ENCODE results near the gene DNASE2B.
"Not testable (repeated sequence)": the region's sequence is repeated elsewhere in the genome, so short reads cannot be mapped to it uniquely, and the experiment has no call there.

Gene DNASE2B

GRCh38 chr1:84434081-84434769 is 35.9 kb downstream of the DNASE2B start:
- no peak overlapping the region for H3K4me3 ChIP-seq (ENCODE audit: low read depth, low read length)
- TF ChIP-seq CTCF (IDR thresholded peaks at IDR 0.05; ENCODE audit: low read depth, low read length) (no peak), MYC (IDR thresholded peaks at IDR 0.05; ENCODE audit: low read depth, low read length) (no peak), POLR2A (IDR thresholded peaks at IDR 0.05; ENCODE audit: extremely low read depth, insufficient read length) (no peak)
- TF ChIP-seq, protein P1, sequence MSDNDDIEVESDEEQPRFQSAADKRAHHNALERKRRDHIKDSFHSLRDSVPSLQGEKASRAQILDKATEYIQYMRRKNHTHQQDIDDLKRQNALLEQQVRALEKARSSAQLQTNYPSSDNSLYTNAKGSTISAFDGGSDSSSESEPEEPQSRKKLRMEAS (IDR thresholded peaks at IDR 0.05; ENCODE audit: low read depth, low read length), result no peak
- no peak for DNase-seq (ENCODE audit: low read depth)

GRCh38 chr1:84434801-84435549 is 36.7 kb downstream of the DNASE2B start:
- no peak for TF ChIP-seq MYC (IDR thresholded peaks at IDR 0.05; ENCODE audit: low read depth, low read length)
- TF ChIP-seq POLR2A (IDR thresholded peaks at IDR 0.05; ENCODE audit: extremely low read depth, insufficient read length), result no peak
- TF ChIP-seq, protein P1 (IDR thresholded peaks at IDR 0.05; ENCODE audit: low read depth, low read length), result no peak
- no peak for TF ChIP-seq CTCF (IDR thresholded peaks at IDR 0.05; ENCODE audit: low read depth, low read length)
- H3K4me3 ChIP-seq (ENCODE audit: low read depth, low read length), result no peak overlapping the region
- DNase-seq (ENCODE audit: low read depth), result peak; percentile 9

DNA sequence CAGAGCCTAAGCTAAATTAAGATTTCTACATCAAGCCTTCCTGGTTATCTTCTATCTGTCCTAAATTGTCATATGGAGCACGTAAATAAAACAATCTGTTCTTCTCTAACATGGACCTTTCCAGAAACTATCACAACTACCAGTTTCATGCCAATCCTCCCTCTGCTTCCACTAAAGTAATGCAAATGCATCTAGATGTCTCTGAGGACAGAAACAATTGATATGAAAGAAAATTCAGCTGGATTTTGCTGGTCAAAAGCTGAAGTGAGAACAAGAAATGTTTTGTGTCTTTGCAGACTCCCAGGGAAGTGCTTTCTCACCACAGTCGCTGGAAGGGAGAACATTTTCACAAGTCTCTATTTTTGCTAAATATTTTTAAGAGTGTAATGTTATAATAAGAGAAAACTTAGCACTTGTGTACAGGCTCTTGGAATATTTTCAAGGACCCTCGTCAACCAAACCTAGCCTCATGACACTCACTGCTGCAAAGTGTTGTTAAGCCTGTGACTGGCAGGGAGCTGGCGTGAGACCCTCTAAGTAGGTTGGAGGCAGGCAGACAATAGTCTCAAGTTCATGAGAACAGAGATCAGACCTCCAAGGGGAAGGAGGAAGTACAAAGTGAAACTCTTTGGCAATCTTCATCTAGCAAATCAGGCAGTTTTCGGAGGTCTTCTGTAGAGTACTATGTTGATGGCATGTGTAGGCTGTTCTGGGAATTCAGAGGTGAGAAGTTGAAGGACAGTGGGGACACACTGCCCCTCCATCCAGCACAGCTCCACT is 38.8 kb downstream of the DNASE2B start:
- DNase-seq (ENCODE audit: low read depth), result peak; percentile 64

DNA sequence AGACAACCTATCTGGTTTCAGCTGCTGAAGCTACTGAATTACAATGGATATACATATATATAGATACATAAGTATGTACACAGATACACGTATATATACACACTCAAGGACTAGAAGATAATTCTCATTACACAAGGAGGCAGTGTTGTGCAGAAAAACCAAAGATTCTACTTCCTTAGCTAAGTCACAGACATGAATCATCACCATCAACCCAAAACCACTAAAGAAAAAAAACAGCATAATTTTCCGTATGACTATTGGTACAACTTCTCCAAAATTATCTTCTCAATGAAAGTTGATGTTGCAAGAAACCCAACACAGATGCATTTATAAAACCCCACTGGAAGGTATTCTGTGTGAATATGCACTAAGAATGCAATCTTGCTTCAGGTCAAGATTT is 44.0 kb downstream of the DNASE2B start:
- TF ChIP-seq MYC (IDR thresholded peaks at IDR 0.05; ENCODE audit: low read depth, low read length) (peak; percentile 38; the same call in 1 of the 2 replicates), CTCF (IDR thresholded peaks at IDR 0.05; ENCODE audit: low read depth, low read length) (peak; percentile 21)
- TF ChIP-seq, protein P1 (IDR thresholded peaks at IDR 0.05; ENCODE audit: low read depth, low read length), result no peak
- no peak overlapping the region for H3K4me3 ChIP-seq (ENCODE audit: low read depth, low read length)
- peak; percentile 91 for DNase-seq (ENCODE audit: low read depth)

More for the DNA sequence above, 38.8 kb downstream of the DNASE2B start:
- H3K4me3 ChIP-seq (ENCODE audit: low read depth, low read length), result no peak overlapping the region
- TF ChIP-seq MYC (IDR thresholded peaks at IDR 0.05; ENCODE audit: low read depth, low read length), result peak; percentile 43; the same call in 1 of the 2 replicates
- TF ChIP-seq, protein P1 (IDR thresholded peaks at IDR 0.05; ENCODE audit: low read depth, low read length), result peak; percentile 23; the same call in 1 of the 2 replicates
- TF ChIP-seq CTCF (IDR thresholded peaks at IDR 0.05; ENCODE audit: low read depth, low read length), result no peak
- TF ChIP-seq POLR2A (IDR thresholded peaks at IDR 0.05; ENCODE audit: extremely low read depth, insufficient read length), result no peak

- peak; percentile 5 for DNase-seq (ENCODE audit: low read depth)
- not testable (repeated sequence) for H3K4me3 ChIP-seq (ENCODE audit: low read depth, low read length)
These were observed 44.7 kb downstream of the DNASE2B start for GRCh38 chr1:84442747-84443646.

DNA sequence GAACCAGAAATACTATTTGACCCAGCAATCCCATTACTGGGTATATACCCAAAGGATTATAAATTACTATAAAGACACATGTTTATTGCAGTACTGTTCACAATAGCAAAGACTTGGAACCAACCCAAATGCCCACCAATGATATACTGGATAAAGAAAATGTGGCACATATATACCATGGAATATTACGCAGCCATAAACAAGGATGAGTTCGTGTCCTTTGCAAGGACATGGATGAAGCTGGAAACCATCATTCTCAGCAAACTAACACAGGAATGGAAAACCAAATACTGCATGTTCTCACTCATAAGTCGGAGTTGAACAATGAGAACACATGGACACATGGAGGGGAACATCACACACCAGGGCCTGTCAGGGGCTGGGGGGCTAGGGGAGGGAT is 50.4 kb downstream of the DNASE2B start:
- H3K4me3 ChIP-seq (ENCODE audit: low read depth, low read length); DNase-seq (ENCODE audit: low read depth): not testable (repeated sequence)
